Fibroblast of peridontal ligament (primary cell): ENCODE results near the gene OBI1.

Experiments
- DNase-seq: peaks from one replicate; pipeline ENCODE4 v3.0.0-alpha.2; 2010; ENCODE audit errors: extremely low read depth

The OBI1 gene

DNA sequence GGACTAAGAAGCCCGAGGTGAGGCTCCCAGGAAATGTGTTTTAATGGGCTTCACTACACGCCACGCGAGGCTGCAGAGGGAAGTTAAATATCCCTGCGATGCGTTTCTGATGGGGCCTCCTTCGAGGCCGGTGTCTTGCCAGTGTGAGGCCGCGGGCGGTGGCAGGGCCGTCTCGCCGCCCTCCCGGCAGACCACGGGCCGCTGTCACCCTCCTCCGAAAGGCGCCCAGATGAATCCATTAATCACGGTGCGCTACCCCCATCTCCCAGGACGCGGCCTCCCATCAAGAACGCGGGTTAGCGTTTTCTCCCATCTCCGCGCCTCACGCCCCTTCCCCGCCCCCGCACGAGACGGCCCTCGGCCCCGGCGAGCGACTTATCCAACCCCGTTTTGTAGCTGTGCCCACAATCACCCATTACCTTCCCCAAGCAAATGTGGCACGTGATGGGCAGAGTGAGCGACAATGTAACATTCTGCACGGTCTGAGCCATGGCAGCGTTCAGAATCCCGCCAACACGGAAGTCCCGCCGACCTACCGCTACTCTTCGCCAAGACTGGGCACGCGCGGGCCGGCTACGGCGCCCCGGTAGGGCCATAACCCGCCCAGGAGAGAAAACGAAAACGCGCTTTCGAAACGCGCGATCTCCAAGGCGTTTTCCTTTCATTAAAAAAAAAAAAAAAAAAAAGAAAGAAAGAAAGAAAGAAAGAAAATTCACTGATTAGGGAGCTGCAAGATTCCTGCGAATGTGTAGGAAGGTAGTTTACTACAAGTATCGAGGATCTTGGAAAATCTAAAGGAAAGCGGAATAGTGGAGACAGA is at the start of gene OBI1:
TSS of gene OBI1 (minus strand) at position 526 of the 820 bp plus-strand sequence. CDS start at position 491, 35 bp downstream.
- peak; percentile 87 for DNase-seq

GRCh38 chr13:78701383-78701782 is 42.4 kb upstream of the OBI1 start:
- no peak for DNase-seq

- no peak for DNase-seq
Measured at GRCh38 chr13:78700121-78700910, 41.4 kb upstream of the OBI1 start.

- no peak for DNase-seq
Measured at GRCh38 chr13:78689011-78689410, 30.1 kb upstream of the OBI1 start.

- no peak for DNase-seq
Measured at GRCh38 chr13:78686461-78686860, 27.5 kb upstream of the OBI1 start.

- DNase-seq = no peak
Measured at GRCh38 chr13:78680576-78681350, 21.8 kb upstream of the OBI1 start.

- no peak for DNase-seq
Measured at GRCh38 chr13:78680115-78680561, 21.2 kb upstream of the OBI1 start.

DNA sequence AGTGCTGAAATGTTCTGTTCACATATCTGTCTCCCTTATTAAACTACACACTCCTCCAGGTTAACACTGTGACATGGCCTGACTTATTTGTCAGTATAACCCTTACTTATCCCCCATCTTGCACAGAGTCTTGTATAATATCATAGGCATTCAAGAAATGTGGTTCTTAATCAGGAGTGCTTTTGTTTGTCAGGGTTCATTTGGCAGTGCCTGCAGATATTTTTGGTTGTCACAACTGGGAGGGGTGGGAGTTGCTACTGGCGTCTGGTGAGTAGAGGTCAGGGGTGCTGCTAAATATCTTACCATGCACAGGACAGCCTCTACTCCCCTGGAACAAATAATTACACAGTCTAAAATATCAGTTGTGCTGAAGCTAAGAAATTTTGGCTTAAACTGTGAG is 20.4 kb upstream of the OBI1 start:
- DNase-seq = no peak

DNA sequence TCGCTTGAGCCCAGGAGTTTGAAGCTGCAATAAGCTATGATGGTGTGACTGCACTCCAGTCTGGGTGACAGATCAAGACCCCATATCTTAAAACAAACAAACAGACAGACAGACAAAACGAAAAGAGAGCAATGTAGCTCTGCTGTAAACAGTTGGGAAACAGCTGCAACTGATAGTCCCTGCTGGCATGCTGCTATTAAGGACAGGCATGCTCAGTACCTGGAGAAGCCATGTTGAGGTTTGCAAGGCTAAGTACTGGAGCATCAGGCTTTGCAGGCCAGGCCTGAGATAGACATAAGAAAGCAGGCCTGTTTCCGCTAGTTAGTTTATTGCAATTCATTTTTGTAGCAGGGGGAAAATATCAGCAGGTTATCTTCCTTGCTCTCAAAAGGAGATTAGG is 16.2 kb upstream of the OBI1 start:
- no peak for DNase-seq

DNA sequence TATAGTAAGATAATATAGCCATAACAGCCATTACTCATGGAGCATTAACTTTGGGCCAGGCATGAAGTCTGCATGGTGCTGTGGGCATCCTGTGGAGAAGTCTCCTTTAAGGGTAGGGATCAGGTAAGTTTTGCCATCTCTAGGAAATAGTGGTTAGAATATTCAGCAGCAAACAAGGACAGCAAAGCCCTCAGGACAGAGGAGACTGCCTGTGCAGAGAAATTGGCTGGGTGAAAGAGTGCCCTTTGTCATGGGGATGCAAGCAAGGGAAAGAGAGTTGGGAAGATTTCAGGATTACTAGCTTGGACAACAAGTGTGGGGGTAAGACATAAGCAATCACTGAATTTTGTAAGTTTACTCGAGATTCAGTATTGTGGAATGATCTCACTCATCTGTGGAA is 15.7 kb upstream of the OBI1 start:
- no peak for DNase-seq

GRCh38 chr13:78662467-78662866 is 3.5 kb upstream of the OBI1 start:
- no peak for DNase-seq

GRCh38 chr13:78660495-78660857 is 1.5 kb upstream of the OBI1 start:
- no peak for DNase-seq

DNA sequence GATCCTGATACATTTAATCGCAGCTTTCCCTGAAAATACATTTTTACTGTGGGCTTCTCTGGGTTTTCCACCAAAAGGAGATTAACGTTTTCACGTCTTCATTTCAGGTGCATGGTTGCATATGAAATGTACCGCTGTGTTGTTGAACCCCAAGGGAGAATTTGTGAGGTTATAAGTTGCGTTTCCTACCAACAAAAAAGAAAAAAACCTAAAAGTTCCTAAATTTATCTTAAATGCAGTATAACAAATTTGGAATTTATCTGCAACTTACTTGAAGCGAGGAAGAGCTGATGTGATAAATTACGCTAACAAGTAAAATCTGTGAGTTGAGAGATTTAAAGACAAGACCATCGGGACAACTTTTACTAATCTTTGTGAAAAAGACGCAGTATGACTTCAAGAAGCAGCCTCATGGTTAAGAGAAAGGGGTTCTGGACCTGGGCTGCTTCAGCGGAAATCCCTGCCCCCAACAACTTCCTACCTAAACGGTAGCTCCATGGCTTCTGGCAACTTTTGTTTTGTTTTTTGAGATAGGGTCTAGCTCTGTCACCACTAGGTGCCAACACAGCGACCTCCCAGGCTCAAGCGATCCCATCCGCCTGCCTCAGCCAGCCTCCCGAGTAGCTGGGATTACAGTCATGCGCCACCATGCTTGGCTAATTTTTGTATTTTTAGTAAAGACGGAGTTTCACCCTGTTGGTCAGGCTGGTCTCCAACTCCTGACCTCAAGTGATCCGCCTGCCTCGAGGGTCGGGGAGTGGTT is 958 bp upstream of the OBI1 start:
- DNase-seq = peak; percentile 7

- peak; percentile 22 for DNase-seq
Measured at GRCh38 chr13:78659450-78659730, 435 bp upstream of the OBI1 start.

GRCh38 chr13:78657699-78658629 is 991 bp downstream of the OBI1 start:
- peak; percentile 8 for DNase-seq

- DNase-seq = no peak
Measured at GRCh38 chr13:78655906-78656305, 3.0 kb downstream of the OBI1 start.

GRCh38 chr13:78655007-78655406 is 3.9 kb downstream of the OBI1 start:
- no peak for DNase-seq

DNA sequence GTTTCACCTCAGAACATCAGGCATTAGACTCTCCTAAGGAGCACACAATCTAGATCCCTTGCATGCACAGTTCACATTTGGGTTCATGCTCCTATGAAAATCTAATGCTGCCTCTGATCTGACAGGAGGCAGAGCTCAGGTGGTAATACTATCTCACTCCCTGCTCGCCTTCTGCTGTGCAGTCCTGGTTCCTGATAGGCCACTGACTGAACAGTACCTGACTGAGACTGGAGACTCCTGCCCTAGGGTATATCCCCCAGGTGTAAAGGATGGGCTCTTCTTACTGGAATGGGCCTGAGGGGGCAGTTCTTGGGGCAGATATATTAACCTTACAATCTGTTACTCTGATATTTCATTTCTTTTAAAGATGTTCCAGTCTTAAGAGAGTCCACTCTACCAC is 6.3 kb downstream of the OBI1 start:
- DNase-seq = no peak

- DNase-seq = no peak
Measured at GRCh38 chr13:78650717-78651083, 8.3 kb downstream of the OBI1 start.

GRCh38 chr13:78649997-78650716 is 8.8 kb downstream of the OBI1 start:
- DNase-seq = no peak
